Activated gamma-delta T cell treated with Interleukin-2 at 50 U/mL for 16 hours (primary cell): Measurements from ENCODE around the gene CIAPIN1.

ENCODE experiments used
- DNase-seq: peaks from one replicate; pipeline ENCODE4 v3.0.0-alpha.2; 2020

Gene CIAPIN1

GRCh38 chr16:57447186-57447962, at the start of gene CIAPIN1, which contains the start of gene COQ9:
Gene CIAPIN1, minus strand, starts transcription at chr16:57447385. Its CDS starts 6,457 bp downstream, at chr16:57440928.
Gene COQ9, plus strand, starts transcription at chr16:57447479. Its CDS starts 27 bp downstream, at chr16:57447506.
- DNase-seq: peak; percentile 89

GRCh38 chr16:57493767-57494166, 46.6 kb upstream of the CIAPIN1 start:
- no peak for DNase-seq

GRCh38 chr16:57489229-57489628, 42.0 kb upstream of the CIAPIN1 start:
- DNase-seq: no peak

- no peak for DNase-seq
Observed at GRCh38 chr16:57486858-57487834, 40.0 kb upstream of the CIAPIN1 start.

GRCh38 chr16:57485916-57486857, 39.0 kb upstream of the CIAPIN1 start, which contains the start of gene DOK4:
Gene DOK4, minus strand, starts transcription at chr16:57486493. Its CDS starts 6,986 bp downstream, at chr16:57479507.
- DNase-seq: peak; percentile 75

- no peak for DNase-seq
Observed at GRCh38 chr16:57485091-57485915, 38.1 kb upstream of the CIAPIN1 start.

- DNase-seq: no peak
Observed at GRCh38 chr16:57484515-57485005, 37.4 kb upstream of the CIAPIN1 start.

- DNase-seq: no peak
Observed at GRCh38 chr16:57483725-57484514, 36.7 kb upstream of the CIAPIN1 start.

GRCh38 chr16:57482845-57483545, 35.8 kb upstream of the CIAPIN1 start:
- no peak for DNase-seq

- no peak for DNase-seq
Observed at GRCh38 chr16:57481421-57481820, 34.2 kb upstream of the CIAPIN1 start.

GRCh38 chr16:57480754-57481230, 33.6 kb upstream of the CIAPIN1 start:
- DNase-seq: no peak

- no peak for DNase-seq
Observed at GRCh38 chr16:57479976-57480753, 33.0 kb upstream of the CIAPIN1 start.

- DNase-seq: no peak
Observed at GRCh38 chr16:57479205-57479975, 32.2 kb upstream of the CIAPIN1 start.

GRCh38 chr16:57478396-57479204, 31.4 kb upstream of the CIAPIN1 start:
- DNase-seq: no peak

GRCh38 chr16:57477531-57478202, 30.5 kb upstream of the CIAPIN1 start:
- DNase-seq: no peak
